GM21529 (cell line): Measurements from ENCODE around the gene THBS4.
"Not testable (repeated sequence)": the region's sequence is repeated elsewhere in the genome, so short reads cannot be mapped to it uniquely, and the experiment has no call there.

ENCODE experiments used
- ATAC-seq: cut with Tn5 transposase; IDR thresholded peaks from one replicate; pipeline ENCODE4 v1.9.1; 2021; ENCODE audit not compliant: unreplicated experiment

The THBS4 gene

GRCh38 chr5:80111376-80111990 is 76.3 kb downstream of the THBS4 start:
- ATAC-seq: not testable (repeated sequence)

- no peak for ATAC-seq
Observed at GRCh38 chr5:80114860-80115259, 79.7 kb downstream of the THBS4 start.

GRCh38 chr5:80116000-80116399 is 80.9 kb downstream of the THBS4 start:
- ATAC-seq: no peak

GRCh38 chr5:80116465-80116864 is 81.3 kb downstream of the THBS4 start:
- no peak for ATAC-seq

GRCh38 chr5:80117446-80117845 is 82.3 kb downstream of the THBS4 start:
- no peak for ATAC-seq

GRCh38 chr5:80119372-80119771 is 84.2 kb downstream of the THBS4 start:
- ATAC-seq: no peak

GRCh38 chr5:80122579-80122978 is 87.4 kb downstream of the THBS4 start:
- ATAC-seq: no peak

- ATAC-seq: no peak
Observed at GRCh38 chr5:80124121-80124918, 89.2 kb downstream of the THBS4 start.

GRCh38 chr5:80125022-80125961 is 90.1 kb downstream of the THBS4 start:
- peak; percentile 85 for ATAC-seq

- peak; percentile 67 for ATAC-seq
Observed at GRCh38 chr5:80125962-80126480, 90.9 kb downstream of the THBS4 start.

GRCh38 chr5:80127116-80127552 is 92.0 kb downstream of the THBS4 start:
- ATAC-seq: no peak

- ATAC-seq: no peak
Observed at GRCh38 chr5:80128141-80128540, 93.0 kb downstream of the THBS4 start.

- ATAC-seq: no peak
Observed at GRCh38 chr5:80129146-80129545, 94.0 kb downstream of the THBS4 start.
